HG03139 (cell line): Measurements from ENCODE around the gene AGTPBP1.
A peak's percentile ranks its signal among the peaks of the same experiment; 100 is the strongest.
"Not testable (repeated sequence)": the region's sequence is repeated elsewhere in the genome, so short reads cannot be mapped to it uniquely, and the experiment has no call there.

Experiments
- ATAC-seq: cut with Tn5 transposase; IDR thresholded peaks from one replicate; pipeline ENCODE4 v1.9.1; 2021; ENCODE audit not compliant: unreplicated experiment

Gene AGTPBP1

GRCh38 chr9:85717818-85718217, 23.9 kb downstream of the AGTPBP1 start:
- ATAC-seq = not testable (repeated sequence)

DNA sequence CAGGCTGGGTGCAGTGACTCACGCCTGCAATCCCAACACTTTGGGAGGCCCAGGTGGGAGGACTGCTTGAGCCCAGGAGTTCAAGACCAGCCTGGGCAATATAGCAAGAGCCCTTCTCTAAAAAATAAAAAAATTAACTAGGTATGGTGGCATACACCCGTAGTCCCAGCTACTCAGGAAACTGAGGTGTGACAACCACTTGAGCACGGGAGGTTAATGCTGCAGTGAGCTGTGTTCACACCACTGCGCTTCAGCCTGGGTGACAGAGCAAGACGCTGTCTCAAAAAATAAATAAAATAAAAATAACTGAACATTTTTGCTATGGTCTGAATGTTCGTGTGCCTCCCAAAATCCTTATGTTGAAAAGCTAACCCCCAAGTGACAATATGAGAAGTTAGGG, 24.5 kb downstream of the AGTPBP1 start:
- no peak for ATAC-seq

DNA sequence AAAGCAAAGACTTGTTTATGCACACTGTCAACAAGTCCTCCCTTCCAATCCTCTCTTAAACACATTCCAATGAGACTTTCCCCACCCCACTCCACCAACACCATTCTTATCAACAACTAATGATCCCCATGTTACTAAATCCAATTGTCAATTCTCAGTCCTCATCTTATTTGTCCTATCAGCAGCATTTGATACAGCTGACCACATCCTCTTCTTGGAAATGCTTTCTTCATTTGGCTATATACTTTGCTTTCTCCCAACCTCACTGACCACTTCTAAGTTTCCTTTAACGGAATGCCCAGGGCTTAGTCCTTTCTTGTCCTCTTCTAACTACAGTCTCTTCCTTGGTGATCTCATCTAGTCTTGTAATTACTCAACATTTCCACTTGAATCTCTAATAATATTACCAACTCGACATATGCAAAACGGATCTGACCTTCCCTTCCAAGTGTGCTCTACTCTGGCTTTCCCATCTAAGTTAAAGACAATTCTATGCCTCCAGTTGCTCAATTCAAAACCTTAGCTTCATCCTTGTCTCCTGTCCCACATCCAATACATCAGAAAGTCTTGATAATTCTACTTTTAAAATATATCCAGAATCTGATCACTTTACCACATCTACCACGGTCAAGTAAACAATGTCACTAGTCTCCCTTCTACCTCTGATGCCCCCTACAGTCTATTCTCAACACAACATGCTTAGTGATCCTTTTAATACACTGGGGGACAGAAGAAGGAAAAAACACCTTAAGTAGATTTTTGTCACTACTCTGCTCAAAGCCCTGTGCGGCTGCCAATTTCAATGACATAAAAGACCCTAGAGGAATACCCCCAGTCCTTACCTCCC, 25.5 kb downstream of the AGTPBP1 start:
- no peak for ATAC-seq

- peak; percentile 48 for ATAC-seq
Measured at GRCh38 chr9:85715587-85715986, 26.2 kb downstream of the AGTPBP1 start.

DNA sequence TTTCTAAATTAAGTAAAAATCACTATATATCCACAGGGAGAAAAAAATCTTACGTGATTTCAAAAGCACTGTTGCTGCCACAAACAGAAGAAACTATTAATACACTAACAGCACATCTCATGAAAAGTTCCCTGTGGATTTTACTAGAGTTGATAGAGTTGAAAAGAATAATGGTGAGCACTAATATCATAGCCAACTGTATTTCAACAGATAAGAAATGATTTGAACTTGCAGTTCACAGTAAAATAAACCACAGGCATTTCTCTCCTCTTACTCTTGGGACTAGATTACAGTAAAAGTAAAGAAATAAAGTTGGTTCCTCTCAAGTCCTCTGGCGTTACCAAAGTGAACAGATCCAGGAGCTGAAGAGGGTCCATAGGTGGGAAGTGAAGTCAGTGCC, 27.9 kb downstream of the AGTPBP1 start:
- ATAC-seq = no peak

GRCh38 chr9:85704744-85705143, 37.0 kb downstream of the AGTPBP1 start:
- ATAC-seq = no peak

DNA sequence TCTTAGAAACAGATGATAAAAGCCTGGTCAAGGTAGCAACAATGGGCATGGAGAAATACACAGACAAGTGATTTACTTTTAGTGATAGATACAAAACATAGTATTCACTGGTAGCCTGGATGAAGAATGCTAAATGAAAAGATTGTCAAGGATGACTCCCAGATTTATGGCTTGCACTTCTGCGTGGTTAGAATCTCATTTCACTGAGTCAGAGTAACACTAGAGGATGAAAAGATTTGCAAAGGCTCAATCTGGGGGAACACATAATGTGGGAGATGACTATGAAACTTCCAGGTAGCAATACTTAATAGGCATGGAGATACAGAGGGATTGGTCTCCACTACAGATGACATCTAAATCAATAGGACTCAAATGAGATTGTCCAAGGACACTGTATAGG, 38.4 kb downstream of the AGTPBP1 start:
- no peak for ATAC-seq

DNA sequence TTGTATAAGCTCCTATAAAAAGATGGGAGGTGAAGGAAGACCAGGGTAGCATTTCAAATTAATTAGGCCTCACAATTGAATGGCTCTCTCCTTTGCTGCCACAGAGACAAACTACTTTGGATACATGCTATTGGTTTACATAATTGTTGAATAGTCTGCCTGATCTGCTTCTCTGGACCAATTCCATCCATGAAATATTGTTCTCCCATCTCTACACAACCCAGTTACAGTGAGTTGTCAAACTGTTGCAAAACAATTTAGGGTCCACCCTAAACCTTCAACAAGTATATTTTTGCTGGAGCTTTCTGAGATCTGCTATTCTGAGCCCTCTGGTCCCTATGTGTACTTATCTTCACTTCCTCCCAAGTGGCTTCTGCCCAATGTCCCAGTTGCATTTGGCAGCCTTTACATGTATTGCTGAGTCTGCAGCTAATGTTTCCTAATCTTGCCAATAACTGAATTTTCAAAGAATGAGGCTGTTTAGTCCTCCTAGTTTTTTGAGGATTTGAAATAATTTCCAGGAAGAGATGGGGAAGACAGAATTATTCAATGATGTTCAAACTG, 38.9 kb downstream of the AGTPBP1 start:
- no peak for ATAC-seq

DNA sequence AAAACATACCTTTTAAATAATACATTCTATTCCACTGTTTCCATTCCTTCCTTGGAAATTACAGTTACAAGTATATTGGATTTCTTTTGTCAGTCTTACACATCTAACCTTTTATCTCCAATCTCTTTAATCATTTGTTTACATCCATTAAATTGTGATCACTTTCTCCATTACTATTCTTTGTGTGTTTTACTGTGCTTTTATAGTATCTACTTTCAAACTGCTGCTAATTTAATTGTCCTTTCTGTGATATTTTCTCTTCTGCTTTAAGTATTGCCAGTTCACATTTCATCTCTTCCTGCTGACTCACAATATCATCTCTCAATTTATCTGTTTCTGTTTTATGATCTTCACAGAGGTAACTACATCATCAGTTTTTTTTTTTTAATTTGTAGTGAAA, 39.6 kb downstream of the AGTPBP1 start:
- ATAC-seq = no peak

DNA sequence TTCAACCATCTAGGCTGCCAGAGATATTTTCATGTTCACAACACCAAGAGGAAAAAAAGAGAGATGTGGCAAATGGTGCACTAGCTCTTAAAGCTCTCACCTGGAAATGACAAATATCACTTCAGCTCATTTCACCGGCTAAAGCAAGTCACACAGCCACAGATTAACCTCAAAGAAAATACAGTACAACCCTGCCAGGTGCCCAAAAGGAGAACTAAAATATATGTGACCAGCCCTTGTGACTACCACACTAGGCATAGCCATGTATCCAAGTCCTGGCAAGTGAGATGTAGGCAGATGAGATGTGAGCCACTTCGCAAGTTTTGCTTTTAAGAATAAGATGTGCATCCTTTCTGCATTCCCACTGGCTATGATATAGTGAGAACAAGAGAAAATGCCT, 41.4 kb downstream of the AGTPBP1 start:
- no peak for ATAC-seq

DNA sequence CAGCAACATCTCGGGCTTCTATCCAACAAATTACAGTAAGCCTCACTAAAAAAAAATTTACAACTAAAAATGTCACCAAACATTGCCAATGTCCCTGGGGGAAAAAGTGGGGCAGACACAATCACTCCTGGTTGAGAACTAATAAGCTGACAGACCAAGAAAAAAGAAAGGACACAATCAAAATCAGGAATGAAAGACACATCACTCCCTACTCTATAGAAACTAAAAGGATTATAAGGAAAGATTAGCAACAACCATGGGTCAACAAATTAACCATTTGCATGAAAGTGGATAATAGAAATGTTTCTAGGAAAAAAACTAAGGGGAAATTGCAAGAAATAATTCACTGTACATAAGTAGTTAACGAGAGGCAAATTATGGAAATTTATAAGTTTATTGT, 53.4 kb downstream of the AGTPBP1 start:
- ATAC-seq = no peak

GRCh38 chr9:85685081-85685480, 56.7 kb downstream of the AGTPBP1 start:
- ATAC-seq = no peak

GRCh38 chr9:85676790-85677189, 65.0 kb downstream of the AGTPBP1 start:
- ATAC-seq = no peak

DNA sequence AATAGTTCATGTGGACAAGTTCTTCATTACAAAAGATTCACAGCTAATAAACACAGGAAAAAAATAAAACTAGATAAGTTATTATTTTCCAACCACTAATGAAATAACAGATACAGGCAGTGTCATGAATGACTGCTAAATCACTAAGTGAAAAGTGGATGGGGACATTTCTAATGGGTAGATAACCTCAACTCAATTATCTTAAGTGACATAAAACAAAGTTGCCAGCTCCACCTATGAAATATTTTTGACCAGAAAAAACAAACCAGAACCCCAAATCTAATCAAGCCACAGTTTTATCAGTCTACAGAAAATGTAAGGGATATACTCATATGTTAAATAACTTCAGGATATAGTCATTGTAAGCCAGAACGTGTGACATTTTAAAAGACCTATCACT, 74.4 kb downstream of the AGTPBP1 start:
- ATAC-seq = no peak

DNA sequence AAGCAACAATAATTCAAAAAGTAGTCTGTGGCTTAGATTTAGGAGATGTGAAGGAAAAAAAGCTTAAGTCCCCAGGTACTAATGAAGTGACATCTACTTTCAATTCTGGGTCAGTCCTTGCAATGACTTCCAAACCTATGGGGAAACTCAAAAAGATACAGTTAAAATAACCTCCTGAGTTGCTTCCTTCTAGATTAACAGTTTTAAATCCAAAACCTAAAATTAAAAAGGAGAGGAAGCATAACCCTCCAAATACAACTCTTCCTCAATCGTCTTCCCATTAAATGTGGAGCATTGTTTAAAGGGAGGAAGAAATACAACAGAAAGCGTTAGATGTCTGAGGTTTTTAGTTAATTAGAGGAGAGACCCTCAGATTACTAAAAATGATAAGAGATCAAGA, 75.7 kb downstream of the AGTPBP1 start:
- ATAC-seq = no peak

GRCh38 chr9:85662573-85662972, 79.2 kb downstream of the AGTPBP1 start:
- ATAC-seq = no peak

- no peak for ATAC-seq
Measured at GRCh38 chr9:85658716-85659115, 83.0 kb downstream of the AGTPBP1 start.

- no peak for ATAC-seq
Measured at GRCh38 chr9:85653153-85653552, 88.6 kb downstream of the AGTPBP1 start.

GRCh38 chr9:85647571-85647970, 94.2 kb downstream of the AGTPBP1 start:
- peak; percentile 86 for ATAC-seq

- no peak for ATAC-seq
Measured at GRCh38 chr9:85645909-85646627, 95.7 kb downstream of the AGTPBP1 start.

DNA sequence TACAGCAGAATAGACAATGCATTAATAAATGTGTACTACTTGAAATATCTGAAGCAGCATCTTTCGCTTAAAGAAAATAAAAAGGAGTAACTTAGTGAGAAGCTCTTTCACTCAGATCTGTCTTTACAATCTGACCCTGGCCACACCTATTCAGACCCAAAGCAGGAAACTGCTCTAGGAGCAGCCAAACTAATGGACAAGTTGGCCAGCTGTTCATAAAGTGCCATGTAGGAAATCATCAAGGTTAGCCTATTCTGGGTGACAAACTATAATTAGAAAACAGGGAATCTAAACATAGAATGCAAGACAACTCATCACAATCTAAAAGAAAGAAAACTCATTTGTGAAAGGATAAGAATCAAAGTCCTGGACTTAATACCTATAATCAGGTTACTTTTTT, 101.3 kb downstream of the AGTPBP1 start:
- no peak for ATAC-seq

DNA sequence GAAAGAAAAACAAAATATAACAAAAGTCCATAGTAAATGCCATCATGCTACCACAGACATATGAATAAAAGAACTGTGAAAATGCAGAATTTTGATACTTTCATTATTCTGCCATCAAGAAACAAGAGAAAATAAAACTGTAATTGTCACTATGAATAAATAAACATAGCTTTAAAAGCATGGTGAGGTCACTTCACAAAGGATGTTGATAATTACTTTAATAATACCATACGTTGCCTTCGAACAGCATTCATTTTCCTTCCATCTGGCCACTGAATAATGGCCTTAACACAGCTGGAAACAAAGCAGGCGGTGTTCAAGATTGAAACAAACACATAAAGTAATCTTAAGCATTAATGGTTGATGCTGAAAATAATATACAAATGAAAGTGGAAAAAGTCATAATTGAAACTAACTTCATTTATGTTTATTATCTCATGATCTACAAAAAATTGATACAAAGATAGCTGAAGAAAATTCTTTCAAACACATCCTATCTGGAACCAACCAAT, 102.0 kb downstream of the AGTPBP1 start:
- no peak for ATAC-seq
